Sigmoid colon (tissue), 7 donors: Measurements from ENCODE around the gene BMPER. TPM values are rescaled to one million over a fixed set of nuclear protein-coding genes. Genes with fewer than 3 reads are reported as not detected.
A peak's percentile ranks its signal among the peaks of the same experiment; 100 is the strongest.

Experiments used
- DNase-seq: peaks from one replicate; pipeline ENCODE4 v3.0.0-alpha.2; 2019
- H3K27ac ChIP-seq, 4 donors: fragments of 200-600 bp; sonication (generic); one replicate each; pipeline ENCODE4 v1.5.1; 2016 to 2019; ENCODE audit warnings: mild to moderate bottlenecking in 1 of 4
- H3K27me3 ChIP-seq, 3 donors: fragments of 200-600 bp; sonication (generic); one replicate each; pipeline ENCODE4 v1.5.1; 2019; ENCODE audit warnings: mild to moderate bottlenecking in 1 of 3
- H3K36me3 ChIP-seq, 4 donors: fragments of 200-600 bp; sonication (generic); one replicate each; pipeline ENCODE4 v1.5.1; 2016 to 2019
- H3K4me1 ChIP-seq, 4 donors: fragments of 200-600 bp; sonication (generic); one replicate each; pipeline ENCODE4 v1.5.1; 2017 to 2019
- H3K4me3 ChIP-seq, 4 donors: fragments of 200-600 bp; sonication (generic); one replicate each; pipeline ENCODE4 v1.5.1; 2017 to 2019; ENCODE audit warnings: mild to moderate bottlenecking in 2 of 4, moderate library complexity in 1 of 4
- H3K9me3 ChIP-seq, 4 donors: fragments of 200-600 bp in 3 of 4; sonication (generic) in 3 of 4; one replicate each; pipeline versions ENCODE4 v1.5.1 to v1.6.1; 2013 to 2019
- CTCF ChIP-seq, 4 experiments: fragments of 450-650 bp in 3 of 4; fragments of 200-600 bp in 1 of 4; IDR thresholded peaks; one replicate each; pipeline ENCODE4 v1.5.1; 2016 to 2019; ENCODE audit warnings: antibody characterized with exemption in 4 of 4, mild to moderate bottlenecking in 3 of 4, moderate library complexity in 2 of 4
- EP300 ChIP-seq, 4 donors: sonication (generic); formaldehyde crosslinking; IDR thresholded peaks; one replicate each; pipeline ENCODE4 v1.6.1; 2017; ENCODE audit warnings: antibody characterized with exemption in 4 of 4
- POLR2A ChIP-seq, 2 donors: fragments of 450-650 bp; IDR thresholded peaks; one replicate each; pipeline ENCODE4 v1.6.1; 2016; ENCODE audit warnings: antibody characterized with exemption in 2 of 2, mild to moderate bottlenecking in 2 of 2, moderate library complexity in 2 of 2
- POLR2AphosphoS5 ChIP-seq, 4 donors: sonication (generic); formaldehyde crosslinking; IDR thresholded peaks; one replicate each; pipeline ENCODE4 v1.6.1; 2017; ENCODE audit warnings: antibody characterized with exemption in 4 of 4
- WGBS, 2 donors: extraction: QIAGEN DNeasy Blood & Tissue Kit; methylation state at CpG; one replicate each; pipeline ENCODE4 v1.1.7; 2013; 5-methylcytosine and 5-hydroxymethylcytosine counted together
- intact Hi-C: fragments of 100-400 bp; cut with DNase I; formaldehyde crosslinking; loops from one replicate; pipeline ENCODE4 v1.15.1; 2023
- polyA plus RNA-seq, 3 donors: library from polyadenylated mRNA; stranded (reverse); fragments of 200-250 nt; gene quantifications; one replicate each; pipeline ENCODE4 v1.2.3, GENCODE V29; 2013
- total RNA-seq, 4 donors: library from RNA; depleted of rRNA; stranded (reverse); fragments of >200 nt; gene quantifications; one replicate each; pipeline ENCODE4 v1.1.0, GENCODE V29; 2016
- donor health status: healthy with polysubstance abuse.
- donor health status: Bipolar disorder and iron deficiency.
- donor health status: healthy.

BMPER gene
- total and polyA plus RNA-seq, 7 donors: 0.51 to 3.1 (median 1.6) TPM; not detected in 1

- no peaks in the 10 kb centered on the region for H3K36me3 ChIP-seq
- WGBS, 2 donors: 47 to 76% methylated on average over 3 of the region's 3 CpGs
Measured at GRCh38 chr7:34054075-34054474, 148.7 kb downstream of the BMPER start.

DNA sequence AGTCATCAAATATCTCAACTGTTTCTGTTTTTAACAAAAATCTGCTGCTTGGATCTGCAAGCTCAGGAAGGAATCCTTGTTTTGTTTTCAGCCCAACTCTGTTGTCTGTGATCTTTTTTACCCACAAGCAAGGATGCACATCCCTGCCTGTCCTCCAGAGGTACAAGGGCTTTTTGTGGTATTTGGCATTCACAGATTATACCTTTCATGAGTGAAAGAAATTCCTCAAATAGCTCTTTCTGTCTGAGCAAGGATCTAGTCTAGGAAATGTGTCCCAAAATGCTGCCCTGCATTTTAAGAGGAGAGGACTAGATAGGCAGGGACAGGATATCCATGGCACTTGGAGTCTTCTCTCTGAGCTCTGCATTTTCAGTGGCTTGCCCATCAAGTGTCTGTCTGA lies 151.8 kb downstream of the BMPER start:
- TF ChIP-seq EP300 (IDR thresholded peaks at IDR 0.05): no peak
- no peak for TF ChIP-seq POLR2AphosphoS5 (IDR thresholded peaks at IDR 0.05)
- intact Hi-C loops: no loop called here
- Histone ChIP-seq H3K27ac (no peak overlapping the region), H3K4me1 (no peaks in the 10 kb centered on the region), H3K36me3 (no peaks in the 10 kb centered on the region), H3K9me3 (no peaks in the 10 kb centered on the region), H3K27me3 (no peaks in the 10 kb centered on the region), H3K4me3 (no peak overlapping the region)
- DNase-seq: no peak

More at GRCh38 chr7:34054075-34054474, 148.7 kb downstream of the BMPER start:
- no peak for DNase-seq
- no peaks in the 10 kb centered on the region for H3K9me3 ChIP-seq
- H3K4me3 ChIP-seq: no peak overlapping the region
- no peak for TF ChIP-seq POLR2AphosphoS5 (IDR thresholded peaks at IDR 0.05)
- TF ChIP-seq POLR2A (IDR thresholded peaks at IDR 0.05): no peak
- no peak for TF ChIP-seq EP300 (IDR thresholded peaks at IDR 0.05)
- no peak for TF ChIP-seq CTCF (IDR thresholded peaks at IDR 0.05)
- no peak overlapping the region for H3K27ac ChIP-seq
- H3K4me1 ChIP-seq: no peaks in the 10 kb centered on the region
- intact Hi-C loops: no loop called here
- H3K27me3 ChIP-seq: no peaks in the 10 kb centered on the region

DNA sequence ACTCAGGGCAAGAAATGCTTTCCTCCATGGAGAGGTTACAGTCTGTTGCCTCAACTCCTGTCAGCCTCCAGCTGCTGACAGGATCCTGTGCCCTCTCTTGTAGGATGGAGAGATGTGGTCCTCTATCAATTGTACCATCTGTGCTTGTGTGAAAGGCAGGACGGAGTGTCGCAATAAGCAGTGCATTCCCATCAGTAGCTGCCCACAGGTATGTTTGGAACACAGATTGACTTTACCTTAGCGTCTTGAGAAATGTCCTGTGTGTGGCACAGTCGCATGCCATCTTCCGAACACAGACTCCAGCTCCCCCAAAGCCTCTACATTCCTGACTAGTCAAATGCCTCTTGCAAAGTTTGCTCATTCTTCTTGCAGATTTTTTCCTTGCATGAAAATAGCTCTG lies 152.6 kb downstream of the BMPER start:
- no peak for DNase-seq
- 94 to 96% methylated on average over 5 of the region's 5 CpGs for WGBS, 2 donors
- H3K4me3 ChIP-seq: no peak overlapping the region
- no peaks in the 10 kb centered on the region for H3K36me3 ChIP-seq
- no peak for TF ChIP-seq CTCF (IDR thresholded peaks at IDR 0.05)
- no peak for TF ChIP-seq POLR2AphosphoS5 (IDR thresholded peaks at IDR 0.05)
- no peak for TF ChIP-seq POLR2A (IDR thresholded peaks at IDR 0.05)
- no peak for TF ChIP-seq EP300 (IDR thresholded peaks at IDR 0.05)
- no peak overlapping the region for H3K27ac ChIP-seq
- H3K9me3 ChIP-seq: no peaks in the 10 kb centered on the region
- H3K27me3 ChIP-seq: no peaks in the 10 kb centered on the region
- intact Hi-C loops: no loop called here
- no peaks in the 10 kb centered on the region for H3K4me1 ChIP-seq

- Histone ChIP-seq H3K4me1 (peaks cover 0 to 3% (median 0%) of the 10 kb centered on the region in 4 donors), H3K27ac (peak overlapping the region in 1 of 4 donors; percentile 8), H3K4me3 (no peak overlapping the region), H3K27me3 (no peaks in the 10 kb centered on the region), H3K9me3 (no peaks in the 10 kb centered on the region), H3K36me3 (no peaks in the 10 kb centered on the region)
- no peak for TF ChIP-seq POLR2A (IDR thresholded peaks at IDR 0.05)
- TF ChIP-seq POLR2AphosphoS5 (IDR thresholded peaks at IDR 0.05): no peak
- no peak for TF ChIP-seq EP300 (IDR thresholded peaks at IDR 0.05)
- no peak for TF ChIP-seq CTCF (IDR thresholded peaks at IDR 0.05)
- intact Hi-C loops: no loop called here
- DNase-seq: no peak
- WGBS, 2 donors: 80 to 84% methylated on average over 1 of the region's 1 CpG
Measured at GRCh38 chr7:34058801-34059135, 153.4 kb downstream of the BMPER start.

DNA sequence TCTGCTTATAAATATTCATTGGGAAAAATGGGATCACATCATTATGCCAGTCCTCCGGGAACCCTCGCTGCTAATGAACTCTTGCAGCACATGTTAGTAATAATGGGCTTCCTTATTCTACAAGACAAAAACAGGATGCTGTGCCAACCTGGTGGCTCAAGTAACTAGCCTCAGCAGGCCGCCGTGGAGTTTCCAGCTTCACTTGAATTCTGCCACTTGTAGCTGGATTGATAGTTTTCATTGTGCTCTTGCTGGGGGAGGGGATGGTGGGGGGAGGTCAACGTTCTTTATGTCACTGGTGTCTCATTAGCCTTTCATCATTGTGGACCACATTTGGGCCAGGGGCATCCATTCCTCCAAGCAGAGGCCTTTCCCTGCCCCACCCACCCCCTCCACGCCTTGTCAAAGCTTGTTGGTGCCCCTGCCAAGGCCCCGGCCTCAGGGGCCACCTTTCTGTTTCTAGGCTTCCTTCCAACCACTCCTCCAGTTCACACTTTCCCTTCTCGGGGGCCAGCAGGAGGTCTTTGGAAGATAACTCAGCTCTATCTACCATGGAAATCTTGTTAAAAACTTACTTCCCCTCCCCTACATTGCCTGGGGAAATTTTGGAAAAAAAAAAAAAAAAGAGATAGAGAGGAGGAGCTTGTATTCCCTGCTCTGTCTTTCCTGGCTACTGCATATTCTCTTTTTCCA lies 153.9 kb downstream of the BMPER start:
- H3K36me3 ChIP-seq: no peaks in the 10 kb centered on the region
- 55 to 77% methylated on average over 8 of the region's 8 CpGs for WGBS, 2 donors
- no peaks in the 10 kb centered on the region for H3K9me3 ChIP-seq
- DNase-seq: no peak
- peak overlapping the region in 2 of 4 donors; percentile 8 to 24 for H3K27ac ChIP-seq
- no peaks in the 10 kb centered on the region for H3K27me3 ChIP-seq
- H3K4me1 ChIP-seq: peaks cover 0 to 8% (median 0%) of the 10 kb centered on the region in 4 donors
- TF ChIP-seq EP300 (IDR thresholded peaks at IDR 0.05) (no peak), POLR2A (IDR thresholded peaks at IDR 0.05) (no peak), CTCF (IDR thresholded peaks at IDR 0.05) (no peak), POLR2AphosphoS5 (IDR thresholded peaks at IDR 0.05) (no peak)
- H3K4me3 ChIP-seq: no peak overlapping the region
- intact Hi-C loops: no loop called here
